Vagina (tissue), 2 donors: Measurements from ENCODE around the gene REC8. TPM values are rescaled to one million over a fixed set of nuclear protein-coding genes. Genes with fewer than 3 reads are reported as not detected.

ENCODE experiments used
- DNase-seq, 2 donors: peaks; one replicate each; pipeline ENCODE4 v3.0.0-alpha.2; 2017; ENCODE audit errors: extremely low spot score in 2 of 2
- H3K27ac ChIP-seq: fragments of 200-600 bp; sonication (generic); one replicate; pipeline ENCODE4 v1.5.1; 2019
- H3K27me3 ChIP-seq: fragments of 200-600 bp; sonication (generic); one replicate; pipeline ENCODE4 v1.5.1; 2019
- H3K36me3 ChIP-seq, 2 donors: fragments of 200-600 bp; sonication (generic); one replicate each; pipeline ENCODE4 v1.5.1; 2017 to 2019
- H3K4me1 ChIP-seq: fragments of 200-600 bp; sonication (generic); one replicate; pipeline ENCODE4 v1.5.1; 2019
- H3K4me3 ChIP-seq, 2 donors: fragments of 200-600 bp; sonication (generic); 1 replicate in 1 of 2; 2 replicates in 1 of 2; pipeline ENCODE4 v1.5.1; 2016 to 2019
- H3K9me3 ChIP-seq: fragments of 200-600 bp; sonication (generic); one replicate; pipeline ENCODE4 v1.5.1; 2019
- POLR2A ChIP-seq, 2 donors: fragments of 450-650 bp; IDR thresholded peaks; one replicate each; pipeline ENCODE4 v1.6.1; 2017; ENCODE audit warnings: antibody characterized with exemption in 2 of 2, mild to moderate bottlenecking in 2 of 2, moderate library complexity in 2 of 2
- POLR2AphosphoS5 ChIP-seq, 2 donors: sonication (generic); formaldehyde crosslinking; IDR thresholded peaks; one replicate each; pipeline ENCODE4 v1.9.0; 2017; ENCODE audit warnings: antibody characterized with exemption in 2 of 2, mild to moderate bottlenecking in 2 of 2, low read depth in 1 of 2; ENCODE audit not compliant: insufficient read depth in 1 of 2
- intact Hi-C: fragments of 100-400 bp; cut with DNase I; formaldehyde crosslinking; loops from one replicate; pipeline ENCODE4 v1.15.1; 2023
- total RNA-seq: library from RNA; depleted of rRNA; stranded (reverse); fragments of >200 nt; gene quantifications from one replicate; pipeline ENCODE4 v1.2.3, GENCODE V29; 2016
- TF ChIP-seq, protein P1 (sequence below), 3 experiments: fragments of 450-650 bp in 2 of 3; fragments of 200-600 bp in 1 of 3; sonication (generic) in 1 of 3; IDR thresholded peaks; one replicate each; pipeline ENCODE4 v1.5.1; 2017 to 2019; ENCODE audit warnings: antibody characterized with exemption in 3 of 3, mild to moderate bottlenecking in 2 of 3, moderate library complexity in 2 of 3

The REC8 gene
- total RNA-seq, 1 donor from 2014 or later: 5.9 TPM

- Histone ChIP-seq H3K4me1 (peaks cover 44% of the 10 kb centered on the region), H3K9me3 (no peaks in the 10 kb centered on the region), H3K27me3 (no peaks in the 10 kb centered on the region), H3K36me3 (peaks cover 0 to 22% of the 10 kb centered on the region in 2 donors), H3K27ac (peak within 1 kb of the TSS; percentile 85), H3K4me3 (peak within 1 kb of the TSS; percentile 68 to 100)
- intact Hi-C loops: no loop called here
- peak in 1 of 2 donors; percentile 68 for TF ChIP-seq POLR2A (IDR thresholded peaks at IDR 0.05)
- TF ChIP-seq POLR2AphosphoS5 (IDR thresholded peaks at IDR 0.05; ENCODE audit: insufficient read depth in 1 of 2, low read depth in 1 of 2): peak; percentile 34 to 85
- TF ChIP-seq, protein P1, sequence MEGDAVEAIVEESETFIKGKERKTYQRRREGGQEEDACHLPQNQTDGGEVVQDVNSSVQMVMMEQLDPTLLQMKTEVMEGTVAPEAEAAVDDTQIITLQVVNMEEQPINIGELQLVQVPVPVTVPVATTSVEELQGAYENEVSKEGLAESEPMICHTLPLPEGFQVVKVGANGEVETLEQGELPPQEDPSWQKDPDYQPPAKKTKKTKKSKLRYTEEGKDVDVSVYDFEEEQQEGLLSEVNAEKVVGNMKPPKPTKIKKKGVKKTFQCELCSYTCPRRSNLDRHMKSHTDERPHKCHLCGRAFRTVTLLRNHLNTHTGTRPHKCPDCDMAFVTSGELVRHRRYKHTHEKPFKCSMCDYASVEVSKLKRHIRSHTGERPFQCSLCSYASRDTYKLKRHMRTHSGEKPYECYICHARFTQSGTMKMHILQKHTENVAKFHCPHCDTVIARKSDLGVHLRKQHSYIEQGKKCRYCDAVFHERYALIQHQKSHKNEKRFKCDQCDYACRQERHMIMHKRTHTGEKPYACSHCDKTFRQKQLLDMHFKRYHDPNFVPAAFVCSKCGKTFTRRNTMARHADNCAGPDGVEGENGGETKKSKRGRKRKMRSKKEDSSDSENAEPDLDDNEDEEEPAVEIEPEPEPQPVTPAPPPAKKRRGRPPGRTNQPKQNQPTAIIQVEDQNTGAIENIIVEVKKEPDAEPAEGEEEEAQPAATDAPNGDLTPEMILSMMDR (IDR thresholded peaks at IDR 0.05): no peak
- DNase-seq: no peak
These were observed 35.8 kb upstream of the REC8 start, which contains the start of gene PSME1 for GRCh38 chr14:24135834-24136683. Gene PSME1, plus strand, starts transcription at chr14:24136194. Its CDS starts 69 bp downstream, at chr14:24136263.

- TF ChIP-seq POLR2A (IDR thresholded peaks at IDR 0.05) (no peak), POLR2AphosphoS5 (IDR thresholded peaks at IDR 0.05; ENCODE audit: insufficient read depth in 1 of 2, low read depth in 1 of 2) (no peak)
- TF ChIP-seq, protein P1 (IDR thresholded peaks at IDR 0.05): no peak
- no peak for DNase-seq
- peaks cover 0 to 22% of the 10 kb centered on the region in 2 donors for H3K36me3 ChIP-seq
- H3K27me3 ChIP-seq: no peaks in the 10 kb centered on the region
- peak overlapping the region; percentile 68 to 100 for H3K4me3 ChIP-seq
- no peaks in the 10 kb centered on the region for H3K9me3 ChIP-seq
- intact Hi-C loops: no loop called here
- H3K27ac ChIP-seq: peak overlapping the region; percentile 85
- H3K4me1 ChIP-seq: peaks cover 46% of the 10 kb centered on the region
These were observed 35.0 kb upstream of the REC8 start for GRCh38 chr14:24136684-24137528.

DNA sequence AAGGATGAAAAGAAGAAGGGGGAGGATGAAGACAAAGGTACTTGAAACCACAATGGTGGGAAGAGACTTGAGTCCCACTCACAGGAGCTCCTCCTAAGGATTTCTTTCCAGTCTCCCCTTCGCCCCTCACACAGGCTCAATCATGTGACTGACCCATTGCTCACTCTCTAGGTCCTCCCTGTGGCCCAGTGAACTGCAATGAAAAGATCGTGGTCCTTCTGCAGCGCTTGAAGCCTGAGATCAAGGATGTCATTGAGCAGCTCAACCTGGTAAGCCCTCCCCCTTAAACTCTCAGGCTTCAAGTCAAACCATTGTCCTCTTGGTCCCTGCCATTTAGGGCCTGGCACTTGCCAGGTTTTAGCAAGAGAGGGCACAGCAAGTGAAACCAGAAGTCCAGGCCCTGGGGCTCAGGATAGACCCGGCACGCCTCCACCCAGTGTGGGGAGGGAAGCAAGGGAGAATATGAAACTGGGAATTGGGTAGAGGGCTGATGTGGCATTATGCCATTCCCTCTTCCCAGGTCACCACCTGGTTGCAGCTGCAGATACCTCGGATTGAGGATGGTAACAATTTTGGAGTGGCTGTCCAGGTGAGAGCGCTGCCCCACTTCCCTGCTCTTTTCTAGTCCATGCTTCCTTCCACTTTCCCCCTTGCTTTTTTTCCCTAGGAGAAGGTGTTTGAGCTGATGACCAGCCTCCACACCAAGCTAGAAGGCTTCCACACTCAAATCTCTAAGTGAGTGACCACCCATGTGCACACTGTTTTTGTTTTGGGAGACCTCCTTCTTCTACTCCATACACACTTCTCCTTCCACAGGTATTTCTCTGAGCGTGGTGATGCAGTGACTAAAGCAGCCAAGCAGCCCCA, 34.1 kb upstream of the REC8 start:
- intact Hi-C loops: no loop called here
- Histone ChIP-seq H3K27me3 (no peaks in the 10 kb centered on the region), H3K36me3 (peaks cover 0 to 22% of the 10 kb centered on the region in 2 donors), H3K9me3 (no peaks in the 10 kb centered on the region), H3K27ac (peak overlapping the region; percentile 10), H3K4me3 (no peak overlapping the region), H3K4me1 (peaks cover 52% of the 10 kb centered on the region)
- TF ChIP-seq POLR2A (IDR thresholded peaks at IDR 0.05) (no peak), POLR2AphosphoS5 (IDR thresholded peaks at IDR 0.05; ENCODE audit: insufficient read depth in 1 of 2, low read depth in 1 of 2) (no peak)
- TF ChIP-seq, protein P1 (IDR thresholded peaks at IDR 0.05): no peak
- no peak for DNase-seq

DNA sequence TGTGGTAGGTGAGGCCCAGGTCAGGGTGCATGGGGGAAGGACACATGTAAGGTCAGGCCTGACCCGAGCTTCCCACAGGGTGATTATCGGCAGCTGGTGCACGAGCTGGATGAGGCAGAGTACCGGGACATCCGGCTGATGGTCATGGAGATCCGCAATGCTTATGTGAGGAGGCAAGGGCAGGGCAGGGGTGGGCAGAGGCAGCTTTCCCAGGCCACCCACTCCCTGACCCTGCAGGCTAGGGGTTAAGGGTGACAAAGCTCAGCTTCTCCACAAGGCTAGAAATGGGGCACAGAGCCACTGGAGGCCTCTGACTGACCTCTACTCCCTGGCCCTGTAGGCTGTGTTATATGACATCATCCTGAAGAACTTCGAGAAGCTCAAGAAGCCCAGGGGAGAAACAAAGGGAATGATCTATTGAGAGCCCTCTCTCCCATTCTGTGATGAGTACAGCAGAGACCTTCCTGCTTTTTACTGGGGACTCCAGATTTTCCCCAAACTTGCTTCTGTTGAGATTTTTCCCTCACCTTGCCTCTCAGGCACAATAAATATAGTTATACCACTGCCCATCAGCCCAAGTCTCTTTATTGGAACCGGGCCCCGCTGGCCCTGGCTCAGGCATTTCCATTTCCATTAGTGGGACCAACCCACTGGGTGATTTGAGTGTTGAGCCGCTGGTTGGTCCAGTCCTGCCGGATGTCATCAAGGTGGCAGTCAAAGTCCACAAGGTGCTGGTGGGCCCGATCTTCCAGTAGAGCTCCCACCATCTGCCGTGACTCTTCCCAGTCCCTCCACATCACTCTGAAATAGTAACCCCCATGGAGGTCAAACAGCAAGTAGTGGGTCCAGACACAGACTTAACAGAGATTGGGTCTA, 33.2 kb upstream of the REC8 start:
- no peak for DNase-seq
- Histone ChIP-seq H3K27me3 (no peaks in the 10 kb centered on the region), H3K36me3 (peaks cover 0 to 22% of the 10 kb centered on the region in 2 donors), H3K4me3 (no peak overlapping the region), H3K4me1 (peaks cover 52% of the 10 kb centered on the region), H3K9me3 (no peaks in the 10 kb centered on the region), H3K27ac (peak overlapping the region; percentile 16)
- intact Hi-C loops: no loop called here
- TF ChIP-seq POLR2AphosphoS5 (IDR thresholded peaks at IDR 0.05; ENCODE audit: insufficient read depth in 1 of 2, low read depth in 1 of 2) (no peak), POLR2A (IDR thresholded peaks at IDR 0.05) (no peak)
- TF ChIP-seq, protein P1 (IDR thresholded peaks at IDR 0.05): no peak
